ENCODE results near the gene DCHS2.
"Not testable (repeated sequence)": the region's sequence is repeated elsewhere in the genome, so short reads cannot be mapped to it uniquely, and the experiment has no call there.

Gene DCHS2

GRCh38 chr4:154218051-154218450 lies 273.5 kb downstream of the DCHS2 start:
- ChIA-PET CTCF (no interaction called here), POLR2A (no interaction called here)
- no peak for DNase-seq (ENCODE audit: low read depth, low spot score)
- no peak for TF ChIP-seq CTCF (IDR thresholded peaks at IDR 0.05; ENCODE audit: insufficient read depth, low read length, missing control alignments)
- no peak overlapping the region for H3K4me3 ChIP-seq (ENCODE audit: low read depth, low read length)

GRCh38 chr4:154217384-154217783 lies 274.2 kb downstream of the DCHS2 start:
- H3K4me3 ChIP-seq (ENCODE audit: low read depth, low read length); CTCF ChIA-PET; DNase-seq (ENCODE audit: low read depth, low spot score); POLR2A ChIA-PET: not testable (repeated sequence)

GRCh38 chr4:154211506-154211905 lies 280.1 kb downstream of the DCHS2 start:
- POLR2A ChIA-PET, result no interaction called here
- no peak for DNase-seq (ENCODE audit: low read depth, low spot score)
- H3K4me3 ChIP-seq (ENCODE audit: low read depth, low read length), result no peak overlapping the region
- CTCF ChIA-PET, result no interaction called here
- no peak for TF ChIP-seq CTCF (IDR thresholded peaks at IDR 0.05; ENCODE audit: insufficient read depth, low read length, missing control alignments)

GRCh38 chr4:154208424-154208823 lies 283.2 kb downstream of the DCHS2 start:
- no peak for TF ChIP-seq CTCF (IDR thresholded peaks at IDR 0.05; ENCODE audit: insufficient read depth, low read length, missing control alignments)
- no peak for DNase-seq (ENCODE audit: low read depth, low spot score)
- H3K4me3 ChIP-seq (ENCODE audit: low read depth, low read length), result no peak overlapping the region
- POLR2A ChIA-PET, result no interaction called here
- CTCF ChIA-PET, result no interaction called here

- no peak for DNase-seq (ENCODE audit: low read depth, low spot score)
- TF ChIP-seq CTCF (IDR thresholded peaks at IDR 0.05; ENCODE audit: insufficient read depth, low read length, missing control alignments), result no peak
- CTCF ChIA-PET, result no interaction called here
- H3K4me3 ChIP-seq (ENCODE audit: low read depth, low read length), result no peak overlapping the region
- POLR2A ChIA-PET, result no interaction called here
These were observed 286.1 kb downstream of the DCHS2 start for GRCh38 chr4:154205471-154205870.

GRCh38 chr4:154194649-154195048 lies 296.9 kb downstream of the DCHS2 start:
- CTCF ChIA-PET, result no interaction called here
- TF ChIP-seq CTCF (IDR thresholded peaks at IDR 0.05; ENCODE audit: insufficient read depth, low read length, missing control alignments), result no peak
- no peak overlapping the region for H3K4me3 ChIP-seq (ENCODE audit: low read depth, low read length)
- POLR2A ChIA-PET, result no interaction called here
- DNase-seq (ENCODE audit: low read depth, low spot score), result no peak

- no peak for TF ChIP-seq CTCF (IDR thresholded peaks at IDR 0.05; ENCODE audit: insufficient read depth, low read length, missing control alignments)
These were observed 299.0 kb downstream of the DCHS2 start for GRCh38 chr4:154192585-154192984.

More at GRCh38 chr4:154192585-154192984, 299.0 kb downstream of the DCHS2 start:
- POLR2A ChIA-PET, result no interaction called here
- H3K4me3 ChIP-seq (ENCODE audit: low read depth, low read length), result no peak overlapping the region
- CTCF ChIA-PET, result no interaction called here
- DNase-seq (ENCODE audit: low read depth, low spot score), result no peak
